Measurements from ENCODE around the gene ICAM3.

GRCh38 chr19:10325732-10326131, 13.7 kb downstream of the ICAM3 start:
- no peak for TF ChIP-seq CTCF (IDR thresholded peaks at IDR 0.05)
- TF ChIP-seq EP300 (IDR thresholded peaks at IDR 0.05; ENCODE audit: borderline replicate concordance in 1 of 2, low read depth in 1 of 2, low read length in 1 of 2), result no peak
- TF ChIP-seq NRF1 (IDR thresholded peaks at IDR 0.05; ENCODE audit: low read depth, low read length), result no peak
- no peak for TF ChIP-seq POLR2AphosphoS5 (IDR thresholded peaks at IDR 0.05; ENCODE audit: low read depth, low read length)
- no peak for TF ChIP-seq PBX3 (IDR thresholded peaks at IDR 0.05)
- TF ChIP-seq FOXM1 (IDR thresholded peaks at IDR 0.05; ENCODE audit: low read depth), result no peak
- TF ChIP-seq CHD2 (IDR thresholded peaks at IDR 0.05; ENCODE audit: low read length, partially characterized antibody), result no peak
- no peak for TF ChIP-seq MAX (IDR thresholded peaks at IDR 0.05; ENCODE audit: low read depth)
